H1 (cell line): ENCODE data around the gene GMEB2. TPM values are rescaled to one million over a fixed set of nuclear protein-coding genes. Genes with fewer than 3 reads are reported as not detected.

Experiments
- RAD21 ChIP-seq, 2 experiments: IDR thresholded peaks in 1 of 2; conservative IDR thresholded peaks in 1 of 2; 2 replicates each; pipeline ENCODE4 v1.6.1; 2011; ENCODE audit warnings: low read depth in 2 of 2, low read length in 2 of 2, improper control_type of control experiment in 1 of 2, inconsistent platforms in 1 of 2, mild to moderate bottlenecking in 1 of 2, moderate library complexity in 1 of 2
- polyA plus RNA-seq, 7 experiments: library from polyadenylated mRNA; depleted of rRNA in 3 of 7; stranded (reverse) in 5 of 7; unstranded in 2 of 7; fragments of >200 nt in 5 of 7; fragments of 200-250 nt in 2 of 7; gene quantifications; 1 replicate in 5 of 7; 2 replicates in 1 of 7; 4 replicates in 1 of 7; pipeline versions ENCODE4 v1.2.1 to v1.2.3, GENCODE V29; 2011 to 2013; ENCODE audit warnings: missing spikeins in 2 of 7, mixed read lengths in 2 of 7
- total RNA-seq: library from RNA; stranded (reverse); fragmentation: NEBNext Ultra II Directional; extraction: Animal tissue kit (Norgen Biotek cat#: 25700); gene quantifications from 2 replicates; pipeline ENCODE4 v1.2.1, GENCODE V29; 2021

The GMEB2 gene
- total and polyA plus RNA-seq, 2 of the 8 experiments (the other 6 are each of a cell fraction or from before 2014, with no cell fraction given) = 12.9 to 14.2 TPM

DNA sequence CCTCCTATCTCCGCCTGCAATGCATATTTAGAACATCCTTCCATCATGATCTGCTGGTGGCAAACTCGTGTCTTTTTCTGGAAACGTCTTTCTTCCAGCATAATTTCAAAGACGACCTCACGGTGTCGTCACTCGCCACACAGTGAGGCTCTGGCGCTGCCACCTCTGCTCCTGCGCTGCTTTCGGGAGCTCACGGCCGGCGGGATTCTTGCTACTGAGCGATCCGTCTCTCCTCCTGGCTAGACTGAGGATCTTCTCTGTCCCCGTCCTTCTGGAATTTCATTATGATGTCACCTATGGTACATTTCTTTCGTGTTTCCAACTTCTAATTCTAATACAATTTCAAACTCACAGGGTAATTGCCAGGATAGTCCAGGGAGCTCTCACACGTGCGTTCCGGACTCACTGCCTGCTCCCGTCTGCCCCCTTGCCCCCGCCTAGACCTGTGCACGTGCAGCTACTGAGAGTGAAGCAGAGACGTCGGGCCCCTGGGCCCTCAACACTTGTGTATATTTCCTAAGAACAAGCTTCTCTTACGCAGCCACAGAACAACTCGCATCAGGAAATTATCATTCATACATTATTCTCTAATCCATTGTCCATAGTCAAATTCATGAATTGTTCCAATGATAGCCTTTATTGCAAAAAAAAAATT lies 27.4 kb downstream of the GMEB2 start (continued):
- TF ChIP-seq RAD21 (IDR thresholded peaks at IDR 0.05 in 1 of 2, conservative IDR thresholded peaks at IDR 0.05 in 1 of 2; ENCODE audit: low read depth in 2 of 2, low read length in 2 of 2) = no peak
- TF ChIP-seq, all 59 proteins: peak for 0
